Measurements from ENCODE around the gene SCUBE1. TPM values are rescaled to one million over a fixed set of nuclear protein-coding genes. Genes with fewer than 3 reads are reported as not detected.

The SCUBE1 gene
- total RNA-seq, 1 donor from 2014 or later, result 25.9 TPM

GRCh38 chr22:43338766-43339345 is 4.3 kb downstream of the SCUBE1 start:
- Histone ChIP-seq H4K20me1 (ENCODE audit: low read depth) (peaks cover 36% of the 10 kb centered on the region), H2AFZ (replicated peaks) (no peak overlapping the region), H3K9me3 (ENCODE audit: low read depth) (no peaks in the 10 kb centered on the region), H3K27me3 (peaks cover 38% of the 10 kb centered on the region), H3K4me1 (peaks cover 18% of the 10 kb centered on the region), H3K27ac (no peak overlapping the region), H3K4me2 (no peak overlapping the region), H3K79me2 (ENCODE audit: low read depth) (peaks cover 9% of the 10 kb centered on the region), H3K4me3 (no peak overlapping the region), H3K9ac (no peak overlapping the region), H3F3A (ENCODE audit: low read depth) (peaks cover 8% of the 10 kb centered on the region), H3K36me3 (no peaks in the 10 kb centered on the region)
- TF ChIP-seq EZH2phosphoT487 (IDR thresholded peaks at IDR 0.05) (no peak), EZH2 (IDR thresholded peaks at IDR 0.05) (no peak), CTCF (IDR thresholded peaks at IDR 0.05) (no peak)
- Mint-ChIP-seq H3K9me3 (no peaks in the 10 kb centered on the region), H3K4me1 (peaks cover 10% of the 10 kb centered on the region), H3K4me3 (no peak overlapping the region), H3K27me3 (ENCODE audit: insufficient read depth, low read depth) (peaks cover 20% of the 10 kb centered on the region), H3K36me3 (peaks cover 4% of the 10 kb centered on the region), H3K27ac (no peak overlapping the region)
- peak; percentile 41 for DNase-seq (ENCODE audit: low spot score)

- Histone ChIP-seq H3F3A (ENCODE audit: low read depth) (peaks cover 4% of the 10 kb centered on the region), H2AFZ (replicated peaks) (no peak overlapping the region), H3K79me2 (ENCODE audit: low read depth) (peaks cover 9% of the 10 kb centered on the region), H3K4me2 (no peak overlapping the region), H3K27ac (no peak overlapping the region), H3K36me3 (no peaks in the 10 kb centered on the region), H3K4me3 (no peak overlapping the region), H3K27me3 (peaks cover 31% of the 10 kb centered on the region), H4K20me1 (ENCODE audit: low read depth) (peaks cover 45% of the 10 kb centered on the region), H3K9me3 (ENCODE audit: low read depth) (no peaks in the 10 kb centered on the region), H3K9ac (no peak overlapping the region), H3K4me1 (peaks cover 16% of the 10 kb centered on the region)
- peaks cover 20% of the 10 kb centered on the region for H3K27me3 Mint-ChIP-seq (ENCODE audit: insufficient read depth, low read depth)
- TF ChIP-seq CTCF (IDR thresholded peaks at IDR 0.05), result no peak
- no peak for TF ChIP-seq EZH2 (IDR thresholded peaks at IDR 0.05)
- no peak for TF ChIP-seq EZH2phosphoT487 (IDR thresholded peaks at IDR 0.05)
- H3K4me1 Mint-ChIP-seq, result peaks cover 10% of the 10 kb centered on the region
- no peak overlapping the region for H3K4me3 Mint-ChIP-seq
- H3K36me3 Mint-ChIP-seq, result peaks cover 10% of the 10 kb centered on the region
- H3K27ac Mint-ChIP-seq, result no peak overlapping the region
- no peaks in the 10 kb centered on the region for H3K9me3 Mint-ChIP-seq
- no peak for DNase-seq (ENCODE audit: low spot score)
Observed at GRCh38 chr22:43337946-43338345, 5.2 kb downstream of the SCUBE1 start.

DNA sequence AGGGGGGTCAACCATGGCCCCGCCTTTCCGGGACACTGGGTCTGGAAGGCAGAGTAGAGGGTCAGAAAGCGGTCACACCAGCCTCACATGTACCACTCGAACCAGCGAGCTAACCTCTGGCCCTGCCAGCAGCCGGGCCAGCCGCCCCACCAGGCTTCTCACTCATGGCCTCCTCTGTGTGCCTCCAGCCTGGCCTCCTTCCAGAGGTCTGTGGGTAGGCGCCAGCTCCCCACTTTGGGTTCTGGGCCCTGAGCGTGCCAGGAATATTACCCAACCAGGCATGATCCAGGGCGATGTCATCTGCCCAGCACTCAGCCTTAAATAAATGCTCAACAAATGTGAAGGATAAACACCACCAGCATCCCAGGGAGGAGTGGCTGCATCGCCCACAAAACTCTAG is 5.8 kb downstream of the SCUBE1 start:
- no peak overlapping the region for H2AFZ ChIP-seq (replicated peaks)
- H3K27me3 ChIP-seq, result peaks cover 25% of the 10 kb centered on the region
- H3F3A ChIP-seq (ENCODE audit: low read depth), result peaks cover 2% of the 10 kb centered on the region
- H3K9me3 ChIP-seq (ENCODE audit: low read depth), result no peaks in the 10 kb centered on the region
- peaks cover 20% of the 10 kb centered on the region for H3K27me3 Mint-ChIP-seq (ENCODE audit: insufficient read depth, low read depth)
- H3K4me3 Mint-ChIP-seq, result no peak overlapping the region
- H3K36me3 Mint-ChIP-seq, result peaks cover 10% of the 10 kb centered on the region
- no peak overlapping the region for H3K27ac Mint-ChIP-seq
- H3K9ac ChIP-seq, result no peak overlapping the region
- no peak for DNase-seq (ENCODE audit: low spot score)
- no peak overlapping the region for H3K4me3 ChIP-seq
- H3K4me1 Mint-ChIP-seq, result peaks cover 10% of the 10 kb centered on the region
- TF ChIP-seq EZH2phosphoT487 (IDR thresholded peaks at IDR 0.05), result no peak
- no peak for TF ChIP-seq CTCF (IDR thresholded peaks at IDR 0.05)
- no peak for TF ChIP-seq EZH2 (IDR thresholded peaks at IDR 0.05)
- peaks cover 9% of the 10 kb centered on the region for H3K79me2 ChIP-seq (ENCODE audit: low read depth)
- H3K4me2 ChIP-seq, result no peak overlapping the region
- no peaks in the 10 kb centered on the region for H3K36me3 ChIP-seq
- no peak overlapping the region for H3K27ac ChIP-seq
- peaks cover 16% of the 10 kb centered on the region for H3K4me1 ChIP-seq
- no peaks in the 10 kb centered on the region for H3K9me3 Mint-ChIP-seq
- peaks cover 51% of the 10 kb centered on the region for H4K20me1 ChIP-seq (ENCODE audit: low read depth)
